ENCODE data around the gene RIN3.

The RIN3 gene

GRCh38 chr14:92654239-92654901, 140.8 kb downstream of the RIN3 start:
- Mint-ChIP-seq H3K4me1 (ENCODE audit: low read depth) (peaks cover 84% of the 10 kb centered on the region), H3K36me3 (ENCODE audit: low read depth) (peaks cover 56% of the 10 kb centered on the region), H3K9me3 (no peaks in the 10 kb centered on the region), H3K27ac (peak overlapping the region; percentile 98), H3K27me3 (no peaks in the 10 kb centered on the region), H3K4me3 (peak overlapping the region; percentile 99)

DNA sequence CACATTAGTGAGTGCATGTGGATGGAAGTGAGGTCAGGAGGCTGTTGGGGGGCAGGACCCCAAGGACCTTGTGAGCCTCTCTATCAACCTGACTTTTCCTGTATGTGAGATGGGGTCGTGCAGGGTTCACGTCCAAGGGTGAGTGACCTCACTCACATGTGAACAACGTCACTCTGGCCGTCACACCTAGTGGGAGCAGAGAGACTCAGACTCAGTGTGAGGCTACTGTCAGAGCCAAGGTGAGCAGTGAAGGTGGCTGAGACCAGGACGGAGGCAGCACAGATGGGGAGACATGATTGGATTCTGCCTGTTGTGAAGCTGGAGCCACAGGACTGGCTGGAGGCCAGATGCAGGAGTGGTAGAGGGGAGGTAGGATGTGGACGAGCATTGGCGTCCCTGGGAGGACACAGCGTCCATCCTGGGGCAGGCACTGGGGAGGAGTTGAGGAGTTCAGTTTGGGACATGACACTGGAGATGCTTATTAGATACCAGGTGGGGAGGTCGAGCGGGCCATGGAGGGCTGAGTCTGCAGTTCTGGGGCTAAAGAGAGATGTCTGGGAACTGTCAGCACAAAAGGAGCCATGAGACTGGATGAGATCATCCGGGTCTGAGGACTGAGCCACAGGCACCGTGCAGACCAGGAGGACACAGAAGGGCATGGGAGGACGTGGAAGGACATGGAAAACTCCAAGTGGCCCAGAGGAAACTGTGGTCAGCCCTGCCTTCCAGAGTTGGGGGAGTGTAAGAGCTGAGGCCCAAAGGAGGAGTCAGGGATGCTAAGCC, 142.0 kb downstream of the RIN3 start:
- H3K4me1 Mint-ChIP-seq (ENCODE audit: low read depth): peaks cover 84% of the 10 kb centered on the region
- peak overlapping the region; percentile 89 for H3K27ac Mint-ChIP-seq

DNA sequence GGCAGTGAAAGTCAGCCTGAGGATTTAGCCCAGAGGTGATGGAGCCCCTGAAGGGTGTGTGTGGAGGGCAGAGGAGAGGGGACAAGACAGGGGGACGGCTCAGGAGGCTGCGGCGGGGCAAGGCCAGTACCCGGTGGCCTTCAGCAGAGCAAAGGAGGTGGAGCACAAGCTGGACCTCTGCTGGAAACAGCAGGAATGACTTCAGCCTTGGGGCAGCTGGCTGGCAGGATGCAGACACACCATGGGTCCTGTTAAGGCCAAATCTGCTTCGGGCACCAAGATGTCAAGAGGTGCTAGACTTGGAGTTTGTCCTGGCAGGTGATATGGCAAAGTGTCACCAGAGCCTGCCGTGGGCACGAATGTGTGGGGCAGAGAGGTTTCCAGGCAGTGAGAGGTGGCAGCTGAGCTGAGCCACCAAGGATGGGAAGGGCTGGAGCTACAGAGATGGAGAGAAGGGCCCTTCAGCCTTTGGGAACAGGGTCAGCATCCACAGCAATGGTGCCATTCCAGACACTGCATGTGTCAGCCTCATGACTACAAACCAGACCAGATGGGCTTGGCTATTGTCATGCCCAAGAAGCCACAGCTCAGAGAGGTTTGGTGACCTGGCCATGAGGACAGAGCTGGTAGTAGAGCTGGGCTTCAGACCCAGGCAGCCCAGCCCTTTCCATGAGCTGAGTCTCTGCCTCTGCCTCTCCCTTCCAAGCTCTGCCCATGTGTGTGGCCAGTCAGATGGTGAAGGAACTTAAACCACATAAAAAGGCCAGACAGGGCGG, 142.9 kb downstream of the RIN3 start:
- Mint-ChIP-seq H3K9me3 (no peaks in the 10 kb centered on the region), H3K4me1 (ENCODE audit: low read depth) (peaks cover 83% of the 10 kb centered on the region), H3K36me3 (ENCODE audit: low read depth) (peaks cover 78% of the 10 kb centered on the region), H3K4me3 (peak overlapping the region; percentile 99), H3K27me3 (no peaks in the 10 kb centered on the region), H3K27ac (peak overlapping the region; percentile 89)

More for the DNA sequence above, 142.0 kb downstream of the RIN3 start:
- peaks cover 69% of the 10 kb centered on the region for H3K36me3 Mint-ChIP-seq (ENCODE audit: low read depth)
- no peaks in the 10 kb centered on the region for H3K27me3 Mint-ChIP-seq
- H3K9me3 Mint-ChIP-seq: no peaks in the 10 kb centered on the region
- peak overlapping the region; percentile 99 for H3K4me3 Mint-ChIP-seq

DNA sequence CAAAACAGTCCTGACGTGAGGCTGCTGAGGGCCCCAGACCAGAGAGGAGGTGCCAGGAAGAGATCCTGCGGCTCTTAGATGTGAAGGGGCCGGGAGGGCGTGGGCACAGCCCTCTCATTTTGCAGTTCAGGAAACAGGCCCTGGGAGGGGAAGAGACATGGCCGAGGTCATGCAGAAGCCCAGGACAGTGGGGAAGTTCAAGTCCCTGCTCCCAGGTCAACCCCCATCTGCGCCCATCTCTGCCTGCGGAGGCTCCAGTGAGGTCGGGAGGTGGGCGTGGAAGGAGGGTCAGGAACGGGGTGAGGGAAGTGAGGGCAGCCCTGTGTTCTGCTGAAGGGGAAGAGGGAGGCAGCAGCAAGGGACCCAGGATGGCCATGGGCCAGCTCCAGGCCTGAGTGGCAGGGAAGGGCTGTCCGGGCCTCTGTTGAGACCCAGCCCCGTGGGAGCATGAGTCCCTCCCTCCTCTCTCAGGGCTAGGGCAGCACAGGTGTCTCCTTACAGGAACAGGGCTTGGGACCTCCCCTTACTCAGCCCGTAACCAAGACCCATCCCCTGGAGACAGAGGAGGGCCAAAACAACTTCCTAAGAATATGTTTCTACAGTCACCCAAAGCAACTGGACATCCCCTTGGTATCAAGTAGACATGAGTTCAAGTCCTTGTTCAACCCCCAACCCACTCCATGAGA, 144.0 kb downstream of the RIN3 start:
- Mint-ChIP-seq H3K36me3 (ENCODE audit: low read depth) (peaks cover 89% of the 10 kb centered on the region), H3K4me1 (ENCODE audit: low read depth) (peaks cover 92% of the 10 kb centered on the region), H3K9me3 (no peaks in the 10 kb centered on the region), H3K27ac (peak overlapping the region; percentile 89), H3K4me3 (peak overlapping the region; percentile 99), H3K27me3 (no peaks in the 10 kb centered on the region)

DNA sequence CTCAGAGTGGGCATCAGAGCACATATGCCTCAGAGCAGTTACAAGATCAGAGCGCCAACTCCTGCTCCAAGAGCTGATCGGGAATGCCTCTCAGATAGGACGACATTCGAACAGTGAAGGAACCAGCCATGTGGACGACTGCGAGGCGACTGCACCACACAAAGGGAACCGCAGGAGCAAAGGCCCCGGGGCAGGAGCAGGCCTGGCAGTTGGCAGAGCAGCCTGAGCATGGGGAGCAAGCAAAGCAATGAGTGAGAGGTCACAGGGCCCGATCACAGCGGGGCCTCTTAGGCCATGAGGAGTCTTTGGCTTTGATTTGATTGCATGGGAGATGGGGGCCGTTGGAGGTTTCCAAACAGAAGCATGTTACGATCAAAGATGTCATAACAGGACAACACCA, 144.6 kb downstream of the RIN3 start:
- peak overlapping the region; percentile 37 for H3K4me3 Mint-ChIP-seq
- H3K36me3 Mint-ChIP-seq (ENCODE audit: low read depth): peaks cover 93% of the 10 kb centered on the region
- peaks cover 96% of the 10 kb centered on the region for H3K4me1 Mint-ChIP-seq (ENCODE audit: low read depth)
- no peaks in the 10 kb centered on the region for H3K27me3 Mint-ChIP-seq
- H3K27ac Mint-ChIP-seq: peak overlapping the region; percentile 67
- no peaks in the 10 kb centered on the region for H3K9me3 Mint-ChIP-seq

- Mint-ChIP-seq H3K27ac (peak overlapping the region; percentile 67), H3K36me3 (ENCODE audit: low read depth) (peaks cover 91% of the 10 kb centered on the region), H3K9me3 (no peaks in the 10 kb centered on the region), H3K27me3 (no peaks in the 10 kb centered on the region), H3K4me3 (no peak overlapping the region), H3K4me1 (ENCODE audit: low read depth) (peaks cover 94% of the 10 kb centered on the region)
Measured at GRCh38 chr14:92658684-92659083, 145.1 kb downstream of the RIN3 start.

- Mint-ChIP-seq H3K4me3 (peak overlapping the region; percentile 10), H3K36me3 (ENCODE audit: low read depth) (peaks cover 92% of the 10 kb centered on the region), H3K9me3 (no peaks in the 10 kb centered on the region), H3K27me3 (no peaks in the 10 kb centered on the region), H3K4me1 (ENCODE audit: low read depth) (peaks cover 94% of the 10 kb centered on the region), H3K27ac (peak overlapping the region; percentile 68)
Measured at GRCh38 chr14:92659765-92660561, 146.4 kb downstream of the RIN3 start.

DNA sequence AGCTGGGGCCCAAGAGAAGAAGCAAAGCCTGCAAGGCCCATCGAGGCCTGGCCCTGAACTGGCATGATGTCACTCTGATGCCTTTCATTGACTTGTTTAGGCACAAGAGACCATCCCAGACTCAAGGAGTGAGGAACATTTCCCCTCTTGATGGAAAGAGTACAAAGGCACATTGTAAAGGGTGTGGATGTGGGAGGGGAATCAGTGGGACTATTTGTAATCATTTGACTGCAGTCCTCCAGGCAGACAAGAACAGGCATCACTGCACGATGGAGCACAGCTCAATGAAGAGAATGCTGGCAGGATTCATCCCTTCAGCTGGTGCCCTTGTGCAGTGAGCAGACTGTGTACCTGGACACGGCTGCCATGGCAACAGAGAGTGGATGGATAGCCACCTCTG, 147.0 kb downstream of the RIN3 start:
- H3K9me3 Mint-ChIP-seq: no peaks in the 10 kb centered on the region
- H3K4me3 Mint-ChIP-seq: no peak overlapping the region
- H3K36me3 Mint-ChIP-seq (ENCODE audit: low read depth): peaks cover 89% of the 10 kb centered on the region
- H3K27me3 Mint-ChIP-seq: no peaks in the 10 kb centered on the region
- peaks cover 92% of the 10 kb centered on the region for H3K4me1 Mint-ChIP-seq (ENCODE audit: low read depth)
- H3K27ac Mint-ChIP-seq: peak overlapping the region; percentile 68

DNA sequence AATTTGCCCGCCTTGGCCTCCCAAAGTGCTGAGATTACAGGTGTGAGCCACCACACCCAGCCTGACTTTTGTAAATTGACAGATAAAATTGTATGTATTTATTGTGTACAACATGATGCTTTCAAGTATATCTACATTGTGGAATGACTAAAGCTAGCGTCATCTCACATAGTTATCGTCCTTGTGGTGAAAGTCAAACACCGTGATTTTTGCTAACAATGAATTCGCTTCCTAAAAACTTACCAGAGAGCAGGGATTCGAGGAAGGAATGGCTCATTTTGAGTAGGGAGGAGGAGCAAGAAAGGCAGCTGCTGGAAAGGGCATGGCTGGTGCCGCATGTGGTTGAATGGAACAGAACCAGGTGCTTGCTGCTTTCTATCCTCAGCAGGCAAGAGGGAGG, 149.5 kb downstream of the RIN3 start:
- H3K36me3 Mint-ChIP-seq (ENCODE audit: low read depth): peaks cover 91% of the 10 kb centered on the region
- H3K9me3 Mint-ChIP-seq: no peaks in the 10 kb centered on the region
- H3K27ac Mint-ChIP-seq: no peak overlapping the region
- H3K4me1 Mint-ChIP-seq (ENCODE audit: low read depth): peaks cover 92% of the 10 kb centered on the region
- H3K27me3 Mint-ChIP-seq: no peaks in the 10 kb centered on the region
- H3K4me3 Mint-ChIP-seq: no peak overlapping the region

- H3K27ac Mint-ChIP-seq: peak overlapping the region; percentile 81
- H3K27me3 Mint-ChIP-seq: no peaks in the 10 kb centered on the region
- H3K4me1 Mint-ChIP-seq (ENCODE audit: low read depth): peaks cover 92% of the 10 kb centered on the region
- peaks cover 86% of the 10 kb centered on the region for H3K36me3 Mint-ChIP-seq (ENCODE audit: low read depth)
- peak overlapping the region; percentile 49 for H3K4me3 Mint-ChIP-seq
- H3K9me3 Mint-ChIP-seq: no peaks in the 10 kb centered on the region
Measured at GRCh38 chr14:92665661-92666110, 152.1 kb downstream of the RIN3 start.

DNA sequence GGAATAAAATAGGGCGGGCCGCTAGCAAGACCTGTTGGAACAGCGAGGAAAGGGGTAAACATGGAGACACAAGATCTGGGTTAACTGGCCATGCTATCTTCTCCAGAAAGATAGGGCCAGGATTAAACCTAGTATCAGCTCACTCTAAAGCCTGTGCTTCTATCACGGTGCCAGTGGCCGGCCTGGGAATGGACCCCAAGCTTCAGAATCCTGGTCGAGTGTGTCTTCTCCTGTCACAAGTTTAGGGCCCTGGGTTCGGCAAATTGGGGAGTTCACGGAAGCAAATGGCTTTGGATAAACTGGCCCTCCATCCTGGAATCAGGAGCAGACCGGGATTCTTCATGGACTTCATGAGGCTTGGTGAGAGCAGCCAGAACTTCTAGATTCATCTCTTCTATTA, 152.7 kb downstream of the RIN3 start:
- H3K36me3 Mint-ChIP-seq (ENCODE audit: low read depth): peaks cover 86% of the 10 kb centered on the region
- no peaks in the 10 kb centered on the region for H3K27me3 Mint-ChIP-seq
- H3K4me3 Mint-ChIP-seq: peak overlapping the region; percentile 49
- H3K9me3 Mint-ChIP-seq: no peaks in the 10 kb centered on the region
- peak overlapping the region; percentile 81 for H3K27ac Mint-ChIP-seq
- H3K4me1 Mint-ChIP-seq (ENCODE audit: low read depth): peaks cover 92% of the 10 kb centered on the region

- H3K27ac Mint-ChIP-seq: peak overlapping the region; percentile 85
- no peaks in the 10 kb centered on the region for H3K27me3 Mint-ChIP-seq
- H3K36me3 Mint-ChIP-seq (ENCODE audit: low read depth): peaks cover 80% of the 10 kb centered on the region
- H3K9me3 Mint-ChIP-seq: no peaks in the 10 kb centered on the region
- peak overlapping the region; percentile 40 for H3K4me3 Mint-ChIP-seq
- peaks cover 93% of the 10 kb centered on the region for H3K4me1 Mint-ChIP-seq (ENCODE audit: low read depth)
Measured at GRCh38 chr14:92668276-92668973, 154.8 kb downstream of the RIN3 start.

GRCh38 chr14:92670160-92670559, 156.6 kb downstream of the RIN3 start:
- no peaks in the 10 kb centered on the region for H3K27me3 Mint-ChIP-seq
- no peaks in the 10 kb centered on the region for H3K9me3 Mint-ChIP-seq
- no peak overlapping the region for H3K4me3 Mint-ChIP-seq
- H3K4me1 Mint-ChIP-seq (ENCODE audit: low read depth): peaks cover 95% of the 10 kb centered on the region
- H3K36me3 Mint-ChIP-seq (ENCODE audit: low read depth): peaks cover 81% of the 10 kb centered on the region
- peak overlapping the region; percentile 85 for H3K27ac Mint-ChIP-seq
